Activated B cell treated with CpG ODN at 0.5 μM for 24 hours (primary cell): ENCODE data around the gene SMIM8. TPM values are rescaled to one million over a fixed set of nuclear protein-coding genes. Genes with fewer than 3 reads are reported as not detected.

Experiments
- ATAC-seq: fragments of 200-7000 bp; cut with Tn5 transposase; one replicate; pipeline ENCODE4 v1.10.0; 2021; ENCODE audit warnings: low read depth, mild to moderate bottlenecking, moderate library complexity
- CTCF ChIA-PET: fragments of 350-600 bp; sonication (Branson Sonifier 250); formaldehyde crosslinking; loops from one replicate; lab custom pipeline; 2021; ENCODE audit warnings: antibody characterized with exemption; lab: Charles Lee
- POLR2A ChIA-PET: fragments of 350-600 bp; sonication (Branson Sonifier 250); formaldehyde crosslinking; loops from one replicate; lab custom pipeline; 2021; ENCODE audit warnings: antibody characterized with exemption; lab: Charles Lee
- DNase-seq: peaks from one replicate; pipeline ENCODE4 v3.0.0; 2022
- H3K27ac Mint-ChIP-seq: one replicate; pipeline ENCODE4 v1.8.0; 2020; ENCODE audit warnings: mixed read lengths
- H3K27me3 Mint-ChIP-seq: one replicate; pipeline ENCODE4 v1.8.0; 2021; ENCODE audit warnings: mixed read lengths
- H3K36me3 Mint-ChIP-seq: one replicate; pipeline ENCODE4 v1.8.0; 2021; ENCODE audit warnings: low read depth, mixed read lengths
- H3K4me1 Mint-ChIP-seq: one replicate; pipeline ENCODE4 v1.8.0; 2021; ENCODE audit warnings: mixed read lengths
- H3K4me3 Mint-ChIP-seq: one replicate; pipeline ENCODE4 v1.8.0; 2020; ENCODE audit warnings: mild to moderate bottlenecking, mixed read lengths
- H3K9me3 Mint-ChIP-seq: one replicate; pipeline ENCODE4 v1.8.0; 2020; ENCODE audit warnings: mixed read lengths
- intact Hi-C: fragments of 100-400 bp; cut with micrococcal nuclease; formaldehyde crosslinking; loops from one replicate; pipeline ENCODE4 v1.15.1; 2024
- total RNA-seq: library from RNA; stranded (reverse); gene quantifications from 2 replicates; pipeline ENCODE4 v1.2.3, GENCODE V29; 2022
- TF ChIP-seq, protein P1 (sequence below): fragments of 200-600 bp; IDR thresholded peaks from one replicate; pipeline ENCODE4 v1.8.0; 2022; ENCODE audit warnings: antibody characterized with exemption, mild to moderate bottlenecking

Gene SMIM8
- total RNA-seq, 1 donor from 2014 or later = 14.4 TPM

DNA sequence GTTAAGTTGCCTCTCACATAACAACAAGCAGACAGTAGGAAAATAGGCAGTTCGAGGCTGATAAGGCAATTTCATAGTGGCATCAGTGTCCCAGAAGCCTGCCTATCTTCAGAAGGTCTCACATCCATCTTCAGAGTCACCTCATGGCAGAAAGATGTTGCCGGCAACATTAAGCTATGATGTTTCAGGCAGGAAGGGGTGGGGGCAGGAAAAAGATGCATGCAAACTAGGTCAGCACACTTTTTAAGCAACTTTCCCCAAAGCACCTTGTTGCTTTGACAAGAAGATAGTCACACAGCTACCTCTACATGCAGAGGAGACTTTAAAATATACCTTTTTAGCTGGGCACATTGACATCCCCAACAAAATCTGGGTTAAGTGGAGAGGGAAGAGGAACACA lies 43.2 kb upstream of the SMIM8 start:
- Mint-ChIP-seq H3K36me3 (no peaks in the 10 kb centered on the region), H3K9me3 (no peaks in the 10 kb centered on the region), H3K27ac (no peak overlapping the region), H3K4me3 (no peak overlapping the region), H3K4me1 (peaks cover 4% of the 10 kb centered on the region), H3K27me3 (no peaks in the 10 kb centered on the region)
- no peak for ATAC-seq
- ChIA-PET CTCF (no interaction called here), POLR2A (interaction anchor here (1.3 kb wide), 1 partner anchor 18 kb away, joined by 4 read pairs; no protein-coding TSS in a partner anchor)
- intact Hi-C loops = no loop called here
- TF ChIP-seq, protein P1, sequence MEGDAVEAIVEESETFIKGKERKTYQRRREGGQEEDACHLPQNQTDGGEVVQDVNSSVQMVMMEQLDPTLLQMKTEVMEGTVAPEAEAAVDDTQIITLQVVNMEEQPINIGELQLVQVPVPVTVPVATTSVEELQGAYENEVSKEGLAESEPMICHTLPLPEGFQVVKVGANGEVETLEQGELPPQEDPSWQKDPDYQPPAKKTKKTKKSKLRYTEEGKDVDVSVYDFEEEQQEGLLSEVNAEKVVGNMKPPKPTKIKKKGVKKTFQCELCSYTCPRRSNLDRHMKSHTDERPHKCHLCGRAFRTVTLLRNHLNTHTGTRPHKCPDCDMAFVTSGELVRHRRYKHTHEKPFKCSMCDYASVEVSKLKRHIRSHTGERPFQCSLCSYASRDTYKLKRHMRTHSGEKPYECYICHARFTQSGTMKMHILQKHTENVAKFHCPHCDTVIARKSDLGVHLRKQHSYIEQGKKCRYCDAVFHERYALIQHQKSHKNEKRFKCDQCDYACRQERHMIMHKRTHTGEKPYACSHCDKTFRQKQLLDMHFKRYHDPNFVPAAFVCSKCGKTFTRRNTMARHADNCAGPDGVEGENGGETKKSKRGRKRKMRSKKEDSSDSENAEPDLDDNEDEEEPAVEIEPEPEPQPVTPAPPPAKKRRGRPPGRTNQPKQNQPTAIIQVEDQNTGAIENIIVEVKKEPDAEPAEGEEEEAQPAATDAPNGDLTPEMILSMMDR = no peak
- no peak for DNase-seq

GRCh38 chr6:87281426-87281825 lies 41.0 kb upstream of the SMIM8 start:
- ChIA-PET CTCF (no interaction called here), POLR2A (no interaction called here)
- ATAC-seq = no peak
- intact Hi-C loops = no loop called here
- no peak for DNase-seq
- Mint-ChIP-seq H3K27ac (no peak overlapping the region), H3K4me3 (no peak overlapping the region), H3K9me3 (no peaks in the 10 kb centered on the region), H3K36me3 (no peaks in the 10 kb centered on the region), H3K4me1 (peaks cover 4% of the 10 kb centered on the region), H3K27me3 (peaks cover 7% of the 10 kb centered on the region)
- TF ChIP-seq, protein P1 = no peak

- peaks cover 4% of the 10 kb centered on the region for H3K4me1 Mint-ChIP-seq
- TF ChIP-seq, protein P1 = no peak
- CTCF ChIA-PET = interaction anchor here (0.6 to 1.2 kb wide), 2 partner anchors 8 to 221 kb away, joined by 3 to 5 read pairs; no protein-coding TSS in a partner anchor
- no peaks in the 10 kb centered on the region for H3K9me3 Mint-ChIP-seq
- peaks cover 10% of the 10 kb centered on the region for H3K27me3 Mint-ChIP-seq
- intact Hi-C loops = no loop called here
- no peak overlapping the region for H3K27ac Mint-ChIP-seq
- H3K4me3 Mint-ChIP-seq = no peak overlapping the region
- ATAC-seq = no peak
- H3K36me3 Mint-ChIP-seq = no peaks in the 10 kb centered on the region
- POLR2A ChIA-PET = no interaction called here
- DNase-seq = no peak
These were observed 39.6 kb upstream of the SMIM8 start for GRCh38 chr6:87282743-87283142.

GRCh38 chr6:87283461-87283860 lies 38.9 kb upstream of the SMIM8 start:
- Mint-ChIP-seq H3K27me3 (peaks cover 12% of the 10 kb centered on the region), H3K9me3 (no peaks in the 10 kb centered on the region), H3K4me3 (no peak overlapping the region), H3K27ac (no peak overlapping the region), H3K4me1 (peaks cover 4% of the 10 kb centered on the region), H3K36me3 (no peaks in the 10 kb centered on the region)
- ATAC-seq (no peak), DNase-seq (no peak)
- ChIA-PET CTCF (interaction anchor here (0.6 to 1.2 kb wide), 2 partner anchors 9 to 221 kb away, joined by 3 to 5 read pairs; no protein-coding TSS in a partner anchor), POLR2A (no interaction called here)
- intact Hi-C loops = no loop called here
- TF ChIP-seq, protein P1 = no peak

DNA sequence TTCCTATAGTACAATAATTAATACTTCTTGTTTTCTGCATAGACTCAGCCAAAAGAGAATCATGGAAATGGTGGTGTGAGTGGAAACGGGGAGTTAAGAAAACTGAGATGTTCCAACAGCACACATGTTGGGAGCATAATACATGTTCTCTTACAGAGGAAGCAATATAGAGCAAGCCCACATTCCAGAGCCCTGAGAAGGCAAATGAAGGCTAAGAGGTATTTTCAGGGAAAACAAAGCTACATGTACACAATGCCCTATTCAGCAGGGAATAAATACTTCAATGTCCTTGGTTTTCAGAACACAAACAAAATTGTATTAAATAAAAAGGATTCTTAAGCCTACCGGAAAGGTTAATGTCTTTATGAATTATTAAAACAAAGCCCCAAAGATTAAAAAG lies 35.1 kb upstream of the SMIM8 start:
- ATAC-seq = no peak
- no peaks in the 10 kb centered on the region for H3K4me1 Mint-ChIP-seq
- no peak overlapping the region for H3K4me3 Mint-ChIP-seq

More for the DNA sequence above, 35.1 kb upstream of the SMIM8 start:
- ChIA-PET POLR2A (no interaction called here), CTCF (no interaction called here)
- Mint-ChIP-seq H3K9me3 (no peaks in the 10 kb centered on the region), H3K27me3 (peaks cover 21% of the 10 kb centered on the region), H3K27ac (no peak overlapping the region), H3K36me3 (no peaks in the 10 kb centered on the region)
- TF ChIP-seq, protein P1 = no peak
- no peak for DNase-seq
- intact Hi-C loops = no loop called here
